Vagina (tissue), 2 donors: ENCODE measurements around the gene VMP1.

ENCODE experiments used
- POLR2A ChIP-seq, 2 donors: fragments of 450-650 bp; IDR thresholded peaks; one replicate each; pipeline ENCODE4 v1.6.1; 2017; ENCODE audit warnings: antibody characterized with exemption in 2 of 2, mild to moderate bottlenecking in 2 of 2, moderate library complexity in 2 of 2
- POLR2AphosphoS5 ChIP-seq, 2 donors: sonication (generic); formaldehyde crosslinking; IDR thresholded peaks; one replicate each; pipeline ENCODE4 v1.9.0; 2017; ENCODE audit warnings: antibody characterized with exemption in 2 of 2, mild to moderate bottlenecking in 2 of 2, low read depth in 1 of 2; ENCODE audit not compliant: insufficient read depth in 1 of 2
- TF ChIP-seq, protein P1 (sequence below), 3 experiments: fragments of 450-650 bp in 2 of 3; fragments of 200-600 bp in 1 of 3; sonication (generic) in 1 of 3; IDR thresholded peaks; one replicate each; pipeline ENCODE4 v1.5.1; 2017 to 2019; ENCODE audit warnings: antibody characterized with exemption in 3 of 3, mild to moderate bottlenecking in 2 of 3, moderate library complexity in 2 of 3

DNA sequence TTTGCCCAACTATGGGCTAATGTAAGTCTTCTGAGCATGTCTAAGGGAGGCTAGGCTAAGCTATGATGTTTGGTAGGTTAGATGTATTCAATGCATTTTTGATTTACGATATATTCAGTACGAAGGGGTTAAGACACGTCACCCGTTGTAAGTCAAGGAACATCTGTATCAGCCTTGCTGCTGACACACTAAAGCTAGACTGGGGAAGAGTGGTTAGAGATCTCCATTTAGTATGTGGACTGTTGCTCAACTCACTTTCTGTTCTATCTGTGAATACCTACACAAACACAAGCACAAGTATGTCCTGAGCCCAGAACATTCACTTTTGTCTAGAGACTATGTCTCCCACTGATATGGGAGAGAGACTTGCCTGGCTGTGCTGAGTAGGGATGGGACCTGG, 71.5 kb downstream of the VMP1 start:
- TF ChIP-seq POLR2A (IDR thresholded peaks at IDR 0.05) (no peak), POLR2AphosphoS5 (IDR thresholded peaks at IDR 0.05; ENCODE audit: insufficient read depth in 1 of 2, low read depth in 1 of 2) (no peak)
- TF ChIP-seq, protein P1, sequence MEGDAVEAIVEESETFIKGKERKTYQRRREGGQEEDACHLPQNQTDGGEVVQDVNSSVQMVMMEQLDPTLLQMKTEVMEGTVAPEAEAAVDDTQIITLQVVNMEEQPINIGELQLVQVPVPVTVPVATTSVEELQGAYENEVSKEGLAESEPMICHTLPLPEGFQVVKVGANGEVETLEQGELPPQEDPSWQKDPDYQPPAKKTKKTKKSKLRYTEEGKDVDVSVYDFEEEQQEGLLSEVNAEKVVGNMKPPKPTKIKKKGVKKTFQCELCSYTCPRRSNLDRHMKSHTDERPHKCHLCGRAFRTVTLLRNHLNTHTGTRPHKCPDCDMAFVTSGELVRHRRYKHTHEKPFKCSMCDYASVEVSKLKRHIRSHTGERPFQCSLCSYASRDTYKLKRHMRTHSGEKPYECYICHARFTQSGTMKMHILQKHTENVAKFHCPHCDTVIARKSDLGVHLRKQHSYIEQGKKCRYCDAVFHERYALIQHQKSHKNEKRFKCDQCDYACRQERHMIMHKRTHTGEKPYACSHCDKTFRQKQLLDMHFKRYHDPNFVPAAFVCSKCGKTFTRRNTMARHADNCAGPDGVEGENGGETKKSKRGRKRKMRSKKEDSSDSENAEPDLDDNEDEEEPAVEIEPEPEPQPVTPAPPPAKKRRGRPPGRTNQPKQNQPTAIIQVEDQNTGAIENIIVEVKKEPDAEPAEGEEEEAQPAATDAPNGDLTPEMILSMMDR (IDR thresholded peaks at IDR 0.05) = no peak
